Spleen (tissue), 7 donors: ENCODE data around the gene PIKFYVE.

Source experiments
- POLR2AphosphoS5 ChIP-seq, 3 donors: sonication (generic); formaldehyde crosslinking; IDR thresholded peaks; one replicate each; pipeline ENCODE4 v1.5.1; 2017; ENCODE audit warnings: antibody characterized with exemption in 3 of 3
- TF ChIP-seq, protein P1 (sequence below), 11 experiments: fragments of 200-600 bp in 7 of 11; fragments of 450-650 bp in 4 of 11; sonication (generic) in 4 of 11; IDR thresholded peaks in 8 of 11; conservative IDR thresholded peaks in 3 of 11; 1 replicate in 7 of 11; 2 replicates in 4 of 11; pipeline versions ENCODE4 v1.4.0 to v1.8.0; 2016 to 2021; ENCODE audit warnings: antibody characterized with exemption in 11 of 11, inconsistent platforms in 4 of 11, mild to moderate bottlenecking in 1 of 11
- donor health status: DM: no; HTN: no; CAD: no; lungs with moderate emphysema.
- donor health status: DM: no; HTN: no; CAD: no.
- donor health status: DM: no; HTN: no; CAD: no.

GRCh38 chr2:208245746-208246145, 20.3 kb upstream of the PIKFYVE start:
- TF ChIP-seq, protein P1, sequence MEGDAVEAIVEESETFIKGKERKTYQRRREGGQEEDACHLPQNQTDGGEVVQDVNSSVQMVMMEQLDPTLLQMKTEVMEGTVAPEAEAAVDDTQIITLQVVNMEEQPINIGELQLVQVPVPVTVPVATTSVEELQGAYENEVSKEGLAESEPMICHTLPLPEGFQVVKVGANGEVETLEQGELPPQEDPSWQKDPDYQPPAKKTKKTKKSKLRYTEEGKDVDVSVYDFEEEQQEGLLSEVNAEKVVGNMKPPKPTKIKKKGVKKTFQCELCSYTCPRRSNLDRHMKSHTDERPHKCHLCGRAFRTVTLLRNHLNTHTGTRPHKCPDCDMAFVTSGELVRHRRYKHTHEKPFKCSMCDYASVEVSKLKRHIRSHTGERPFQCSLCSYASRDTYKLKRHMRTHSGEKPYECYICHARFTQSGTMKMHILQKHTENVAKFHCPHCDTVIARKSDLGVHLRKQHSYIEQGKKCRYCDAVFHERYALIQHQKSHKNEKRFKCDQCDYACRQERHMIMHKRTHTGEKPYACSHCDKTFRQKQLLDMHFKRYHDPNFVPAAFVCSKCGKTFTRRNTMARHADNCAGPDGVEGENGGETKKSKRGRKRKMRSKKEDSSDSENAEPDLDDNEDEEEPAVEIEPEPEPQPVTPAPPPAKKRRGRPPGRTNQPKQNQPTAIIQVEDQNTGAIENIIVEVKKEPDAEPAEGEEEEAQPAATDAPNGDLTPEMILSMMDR (IDR thresholded peaks at IDR 0.05 in 8 of 11, conservative IDR thresholded peaks at IDR 0.05 in 3 of 11): no peak
- no peak for TF ChIP-seq POLR2AphosphoS5 (IDR thresholded peaks at IDR 0.05)
